ENCODE measurements around the gene SHF.

SHF gene

GRCh38 chr15:45168286-45168685, 19.5 kb downstream of the SHF start:
- no peak overlapping the region for H3K4me3 Mint-ChIP-seq
- peaks cover 16% of the 10 kb centered on the region for H3K4me1 Mint-ChIP-seq (ENCODE audit: low read depth)
- H3K36me3 Mint-ChIP-seq (ENCODE audit: low read depth), result no peaks in the 10 kb centered on the region
- no peak overlapping the region for H3K27ac Mint-ChIP-seq
- no peaks in the 10 kb centered on the region for H3K9me3 Mint-ChIP-seq
- no peaks in the 10 kb centered on the region for H3K27me3 Mint-ChIP-seq (ENCODE audit: low read depth)

- Mint-ChIP-seq H3K9me3 (no peaks in the 10 kb centered on the region), H3K36me3 (ENCODE audit: low read depth) (no peaks in the 10 kb centered on the region), H3K27ac (peak overlapping the region; percentile 73), H3K4me3 (peak overlapping the region; percentile 70), H3K27me3 (ENCODE audit: low read depth) (no peaks in the 10 kb centered on the region), H3K4me1 (ENCODE audit: low read depth) (peaks cover 16% of the 10 kb centered on the region)
Observed at GRCh38 chr15:45167631-45168205, 20.0 kb downstream of the SHF start.

GRCh38 chr15:45166834-45167630, 20.7 kb downstream of the SHF start:
- Mint-ChIP-seq H3K27ac (peak overlapping the region; percentile 73), H3K27me3 (ENCODE audit: low read depth) (no peaks in the 10 kb centered on the region), H3K9me3 (no peaks in the 10 kb centered on the region), H3K4me3 (peak overlapping the region; percentile 70), H3K36me3 (ENCODE audit: low read depth) (no peaks in the 10 kb centered on the region), H3K4me1 (ENCODE audit: low read depth) (peaks cover 20% of the 10 kb centered on the region)

GRCh38 chr15:45165536-45165935, 22.2 kb downstream of the SHF start:
- Mint-ChIP-seq H3K4me3 (peak overlapping the region; percentile 68), H3K36me3 (ENCODE audit: low read depth) (no peaks in the 10 kb centered on the region), H3K27ac (peak overlapping the region; percentile 59), H3K4me1 (ENCODE audit: low read depth) (peaks cover 20% of the 10 kb centered on the region), H3K9me3 (no peaks in the 10 kb centered on the region), H3K27me3 (ENCODE audit: low read depth) (no peaks in the 10 kb centered on the region)

GRCh38 chr15:45164914-45165313, 22.9 kb downstream of the SHF start:
- Mint-ChIP-seq H3K36me3 (ENCODE audit: low read depth) (no peaks in the 10 kb centered on the region), H3K9me3 (no peaks in the 10 kb centered on the region), H3K4me3 (peak overlapping the region; percentile 48), H3K27me3 (ENCODE audit: low read depth) (no peaks in the 10 kb centered on the region), H3K27ac (peak overlapping the region; percentile 43), H3K4me1 (ENCODE audit: low read depth) (peaks cover 22% of the 10 kb centered on the region)

GRCh38 chr15:45163508-45163856, 24.3 kb downstream of the SHF start:
- Mint-ChIP-seq H3K36me3 (ENCODE audit: low read depth) (no peaks in the 10 kb centered on the region), H3K27ac (no peak overlapping the region), H3K4me1 (ENCODE audit: low read depth) (peaks cover 22% of the 10 kb centered on the region), H3K9me3 (no peaks in the 10 kb centered on the region), H3K27me3 (ENCODE audit: low read depth) (no peaks in the 10 kb centered on the region), H3K4me3 (no peak overlapping the region)

GRCh38 chr15:45162771-45163507, 24.8 kb downstream of the SHF start:
- Mint-ChIP-seq H3K4me1 (ENCODE audit: low read depth) (peaks cover 25% of the 10 kb centered on the region), H3K27ac (no peak overlapping the region), H3K27me3 (ENCODE audit: low read depth) (no peaks in the 10 kb centered on the region), H3K36me3 (ENCODE audit: low read depth) (no peaks in the 10 kb centered on the region), H3K9me3 (no peaks in the 10 kb centered on the region), H3K4me3 (no peak overlapping the region)

GRCh38 chr15:45161666-45162065, 26.1 kb downstream of the SHF start:
- Mint-ChIP-seq H3K4me1 (ENCODE audit: low read depth) (peaks cover 24% of the 10 kb centered on the region), H3K36me3 (ENCODE audit: low read depth) (no peaks in the 10 kb centered on the region), H3K9me3 (no peaks in the 10 kb centered on the region), H3K27ac (no peak overlapping the region), H3K4me3 (no peak overlapping the region), H3K27me3 (ENCODE audit: low read depth) (no peaks in the 10 kb centered on the region)

GRCh38 chr15:45157974-45158373, 29.8 kb downstream of the SHF start:
- no peaks in the 10 kb centered on the region for H3K9me3 Mint-ChIP-seq
- no peak overlapping the region for H3K27ac Mint-ChIP-seq
- H3K4me1 Mint-ChIP-seq (ENCODE audit: low read depth), result peaks cover 12% of the 10 kb centered on the region
- no peaks in the 10 kb centered on the region for H3K27me3 Mint-ChIP-seq (ENCODE audit: low read depth)
- H3K4me3 Mint-ChIP-seq, result no peak overlapping the region
- no peaks in the 10 kb centered on the region for H3K36me3 Mint-ChIP-seq (ENCODE audit: low read depth)

GRCh38 chr15:45156744-45157455, 30.9 kb downstream of the SHF start:
- Mint-ChIP-seq H3K4me3 (no peak overlapping the region), H3K27ac (no peak overlapping the region), H3K4me1 (ENCODE audit: low read depth) (peaks cover 7% of the 10 kb centered on the region), H3K36me3 (ENCODE audit: low read depth) (peaks cover 4% of the 10 kb centered on the region), H3K27me3 (ENCODE audit: low read depth) (no peaks in the 10 kb centered on the region), H3K9me3 (no peaks in the 10 kb centered on the region)

- H3K36me3 Mint-ChIP-seq (ENCODE audit: low read depth), result peaks cover 4% of the 10 kb centered on the region
- no peak overlapping the region for H3K27ac Mint-ChIP-seq
- H3K27me3 Mint-ChIP-seq (ENCODE audit: low read depth), result no peaks in the 10 kb centered on the region
- no peaks in the 10 kb centered on the region for H3K9me3 Mint-ChIP-seq
- no peak overlapping the region for H3K4me3 Mint-ChIP-seq
- peaks cover 7% of the 10 kb centered on the region for H3K4me1 Mint-ChIP-seq (ENCODE audit: low read depth)
Observed at GRCh38 chr15:45155739-45156138, 32.0 kb downstream of the SHF start.

GRCh38 chr15:45151998-45152828, 35.6 kb downstream of the SHF start:
- H3K4me1 Mint-ChIP-seq (ENCODE audit: low read depth), result peaks cover 2% of the 10 kb centered on the region
- H3K36me3 Mint-ChIP-seq (ENCODE audit: low read depth), result peaks cover 4% of the 10 kb centered on the region
- H3K4me3 Mint-ChIP-seq, result no peak overlapping the region
- H3K27ac Mint-ChIP-seq, result no peak overlapping the region
- no peaks in the 10 kb centered on the region for H3K27me3 Mint-ChIP-seq (ENCODE audit: low read depth)
- H3K9me3 Mint-ChIP-seq, result no peaks in the 10 kb centered on the region

GRCh38 chr15:45150997-45151396, 36.8 kb downstream of the SHF start:
- Mint-ChIP-seq H3K4me3 (no peak overlapping the region), H3K27me3 (ENCODE audit: low read depth) (no peaks in the 10 kb centered on the region), H3K4me1 (ENCODE audit: low read depth) (no peaks in the 10 kb centered on the region), H3K36me3 (ENCODE audit: low read depth) (peaks cover 4% of the 10 kb centered on the region), H3K9me3 (no peaks in the 10 kb centered on the region), H3K27ac (no peak overlapping the region)

- H3K4me1 Mint-ChIP-seq (ENCODE audit: low read depth), result no peaks in the 10 kb centered on the region
- no peaks in the 10 kb centered on the region for H3K9me3 Mint-ChIP-seq
- peaks cover 4% of the 10 kb centered on the region for H3K36me3 Mint-ChIP-seq (ENCODE audit: low read depth)
- H3K27ac Mint-ChIP-seq, result no peak overlapping the region
- H3K4me3 Mint-ChIP-seq, result no peak overlapping the region
- H3K27me3 Mint-ChIP-seq (ENCODE audit: low read depth), result no peaks in the 10 kb centered on the region
Observed at GRCh38 chr15:45150481-45150880, 37.3 kb downstream of the SHF start.

All from T-helper 1 cell treated with Interleukin-12 subunit alpha and Interleukin-12 subunit beta and Interleukin-4 antibody, amounts not matched to agents 30 μg/mL and 1 μg/mL, for 36 hours (primary cell).